Cardiac fibroblast (primary cell): ENCODE data around the gene NR2F6.

Experiments used
- DNase-seq, 2 donors: peaks; one replicate each; pipeline versions ENCODE4 v3.0.0 to v3.0.0-alpha.2; 2010; ENCODE audit warnings: low read depth in 2 of 2
- H3K4me3 ChIP-seq, 2 donors: replicated peaks in 1 of 2; 1 replicate in 1 of 2; 2 replicates in 1 of 2; pipeline ENCODE4 v1.5.1; 2011; ENCODE audit warnings: low read depth in 2 of 2, low read length in 2 of 2, mild to moderate bottlenecking in 2 of 2, moderate library complexity in 1 of 2
- TF ChIP-seq, protein P1 (sequence below): IDR thresholded peaks from one replicate; pipeline ENCODE4 v1.5.1; 2011; ENCODE audit warnings: low read depth, mild to moderate bottlenecking, low read length, inconsistent platforms

Gene NR2F6

DNA sequence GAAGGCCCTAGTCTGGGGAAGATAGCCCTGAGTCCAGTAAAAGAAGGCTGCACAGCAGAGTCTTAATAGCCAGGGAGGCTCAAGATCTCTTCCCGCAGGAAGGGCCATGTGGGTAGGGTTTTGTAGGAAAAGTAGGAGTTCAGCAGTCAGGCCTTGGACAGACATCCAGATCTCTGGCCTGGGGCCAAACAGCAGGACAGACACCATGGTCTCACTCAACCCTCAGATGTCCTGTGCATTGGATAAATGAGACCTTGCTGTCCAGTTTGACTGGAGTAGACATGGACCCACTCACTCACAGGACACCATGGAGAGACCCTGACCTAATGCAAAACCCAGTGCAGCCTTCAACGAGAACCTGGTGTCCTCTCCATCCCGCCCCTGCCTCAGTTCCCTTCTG is 15.8 kb downstream of the NR2F6 start:
- DNase-seq, result no peak
- H3K4me3 ChIP-seq, result no peak overlapping the region
- TF ChIP-seq, protein P1, sequence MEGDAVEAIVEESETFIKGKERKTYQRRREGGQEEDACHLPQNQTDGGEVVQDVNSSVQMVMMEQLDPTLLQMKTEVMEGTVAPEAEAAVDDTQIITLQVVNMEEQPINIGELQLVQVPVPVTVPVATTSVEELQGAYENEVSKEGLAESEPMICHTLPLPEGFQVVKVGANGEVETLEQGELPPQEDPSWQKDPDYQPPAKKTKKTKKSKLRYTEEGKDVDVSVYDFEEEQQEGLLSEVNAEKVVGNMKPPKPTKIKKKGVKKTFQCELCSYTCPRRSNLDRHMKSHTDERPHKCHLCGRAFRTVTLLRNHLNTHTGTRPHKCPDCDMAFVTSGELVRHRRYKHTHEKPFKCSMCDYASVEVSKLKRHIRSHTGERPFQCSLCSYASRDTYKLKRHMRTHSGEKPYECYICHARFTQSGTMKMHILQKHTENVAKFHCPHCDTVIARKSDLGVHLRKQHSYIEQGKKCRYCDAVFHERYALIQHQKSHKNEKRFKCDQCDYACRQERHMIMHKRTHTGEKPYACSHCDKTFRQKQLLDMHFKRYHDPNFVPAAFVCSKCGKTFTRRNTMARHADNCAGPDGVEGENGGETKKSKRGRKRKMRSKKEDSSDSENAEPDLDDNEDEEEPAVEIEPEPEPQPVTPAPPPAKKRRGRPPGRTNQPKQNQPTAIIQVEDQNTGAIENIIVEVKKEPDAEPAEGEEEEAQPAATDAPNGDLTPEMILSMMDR, result no peak

DNA sequence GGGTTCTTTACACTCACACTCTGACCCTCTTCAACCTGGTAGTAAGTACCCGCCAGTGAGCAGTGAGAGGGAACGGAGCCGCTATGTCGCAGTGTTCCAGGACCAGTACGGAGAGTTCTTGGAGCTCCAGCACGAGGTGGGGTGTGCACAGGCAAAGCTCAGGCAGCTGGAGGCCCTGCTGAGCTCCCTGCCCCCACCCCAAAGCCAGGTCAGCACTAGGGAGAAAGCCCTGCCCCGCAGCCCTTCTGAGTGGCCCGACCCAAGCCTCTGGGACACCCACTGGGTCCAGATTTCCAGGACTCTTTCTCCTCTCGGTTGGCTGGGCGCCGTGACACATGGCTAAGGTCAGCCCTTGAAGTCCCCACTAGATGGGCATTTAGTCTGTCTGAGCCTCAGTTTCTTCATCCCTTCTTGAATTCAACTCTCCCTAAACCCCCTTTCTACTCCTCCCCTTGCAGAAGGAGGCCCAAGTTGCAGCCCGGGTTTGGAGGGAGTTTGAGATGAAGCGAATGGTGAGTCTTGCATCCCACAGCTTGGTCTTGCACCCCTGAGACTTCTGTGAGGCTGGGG is 17.8 kb downstream of the NR2F6 start:
- TF ChIP-seq, protein P1, result no peak
- DNase-seq, result no peak
- no peak overlapping the region for H3K4me3 ChIP-seq

DNA sequence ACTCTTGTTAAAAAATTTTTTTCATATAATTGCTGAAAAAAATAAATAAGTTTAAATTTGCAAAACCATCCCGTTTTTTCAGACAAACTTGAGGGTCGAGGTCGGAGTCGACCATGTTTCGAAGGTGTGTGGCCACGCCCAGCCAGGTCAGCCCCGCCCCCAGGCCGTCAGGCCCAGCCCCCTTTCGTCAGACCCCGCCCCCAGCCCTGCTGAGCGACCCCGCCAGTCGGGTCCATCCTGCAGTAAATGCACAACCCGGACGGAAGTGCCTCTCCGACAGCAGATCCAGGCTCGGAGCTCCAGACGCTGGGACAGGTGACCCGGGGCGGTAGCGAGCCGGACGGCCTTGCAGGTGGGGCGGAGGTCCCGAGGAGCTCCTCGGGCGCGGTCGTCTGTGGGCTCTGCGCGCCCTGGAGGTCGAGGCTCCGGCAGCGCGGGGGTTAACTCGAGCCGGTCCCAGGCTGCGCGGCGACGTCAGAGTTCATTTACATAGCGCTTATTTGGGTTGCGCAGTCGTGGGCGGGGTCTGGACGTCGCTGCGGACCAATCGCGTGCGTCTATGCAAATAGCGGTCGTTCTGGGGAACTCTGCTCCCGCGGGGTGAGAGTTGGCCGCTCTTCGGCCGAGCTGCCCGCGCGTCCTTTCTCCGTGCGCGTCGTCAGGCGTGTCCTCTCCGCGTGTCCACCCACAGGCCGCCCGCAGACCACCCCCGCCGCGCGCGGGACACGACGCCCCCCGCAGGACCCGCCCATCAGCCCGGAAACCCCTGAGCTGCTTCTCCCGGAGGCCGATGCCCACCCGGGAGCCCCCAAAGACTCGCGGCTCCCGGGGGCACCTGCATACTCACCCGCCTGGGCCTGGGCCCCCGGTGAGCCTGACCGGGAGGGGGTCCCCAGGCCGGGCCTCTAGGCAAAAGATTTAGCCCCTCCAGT is 19.5 kb downstream of the NR2F6 start, which contains the start of gene OCEL1:
Gene OCEL1 (plus strand): TSS at position 225 of the 932 bp plus-strand sequence. CDS start 22 bp downstream, at position 247.
- H3K4me3 ChIP-seq, result peak within 1 kb of the TSS; percentile 71 to 86
- peak; percentile 98 to 99 for DNase-seq
- TF ChIP-seq, protein P1, result no peak

DNA sequence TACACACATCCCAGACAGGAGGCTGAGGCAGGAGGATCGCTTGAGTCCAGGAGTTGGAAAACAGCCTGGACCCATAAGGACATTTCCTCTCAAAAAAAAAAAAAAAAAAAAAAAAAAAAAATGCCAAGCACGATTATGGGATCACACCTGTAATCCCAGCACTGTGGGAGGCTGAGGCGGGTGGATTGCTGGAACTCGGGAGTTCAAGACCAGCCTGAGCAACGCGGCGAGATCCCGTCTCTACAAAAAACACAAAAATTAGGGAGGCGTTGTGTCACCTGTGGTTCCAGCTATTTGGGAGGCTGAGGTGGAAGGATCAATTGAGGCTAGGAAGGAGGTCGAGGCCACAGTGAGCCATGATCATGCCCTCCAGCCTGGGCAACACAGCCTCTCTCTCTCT is 20.7 kb downstream of the NR2F6 start:
- TF ChIP-seq, protein P1, result no peak
- H3K4me3 ChIP-seq, result no peak overlapping the region
- no peak for DNase-seq

DNA sequence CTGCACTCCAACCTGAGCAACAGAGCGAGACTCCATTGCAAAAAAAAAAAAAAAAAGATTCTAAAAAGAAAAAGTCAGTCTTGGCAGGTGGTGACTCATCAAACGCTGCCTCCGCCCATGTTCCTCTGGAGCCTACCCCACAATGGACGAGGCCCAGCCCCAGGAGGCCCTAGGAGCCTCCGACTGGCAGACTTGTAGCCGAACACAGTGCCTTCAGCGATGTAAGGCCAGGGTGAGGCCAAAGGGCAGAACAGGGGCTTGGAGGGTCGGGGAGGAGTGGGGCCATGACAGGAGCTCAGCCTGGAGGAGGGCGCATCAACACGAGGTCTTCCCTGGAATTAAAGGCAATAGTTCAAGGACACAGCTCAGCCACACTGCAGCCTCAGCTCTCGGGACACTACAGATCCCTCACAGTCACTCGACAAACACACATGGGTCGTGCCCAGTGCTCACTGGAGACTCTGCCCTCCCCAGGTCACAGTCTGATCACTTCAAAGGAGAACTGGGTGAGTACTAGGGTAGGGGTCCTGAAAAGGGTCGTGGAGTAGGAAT is 25.4 kb downstream of the NR2F6 start:
- peak; percentile 86 to 90 for DNase-seq
- TF ChIP-seq, protein P1, result no peak
- no peak overlapping the region for H3K4me3 ChIP-seq

DNA sequence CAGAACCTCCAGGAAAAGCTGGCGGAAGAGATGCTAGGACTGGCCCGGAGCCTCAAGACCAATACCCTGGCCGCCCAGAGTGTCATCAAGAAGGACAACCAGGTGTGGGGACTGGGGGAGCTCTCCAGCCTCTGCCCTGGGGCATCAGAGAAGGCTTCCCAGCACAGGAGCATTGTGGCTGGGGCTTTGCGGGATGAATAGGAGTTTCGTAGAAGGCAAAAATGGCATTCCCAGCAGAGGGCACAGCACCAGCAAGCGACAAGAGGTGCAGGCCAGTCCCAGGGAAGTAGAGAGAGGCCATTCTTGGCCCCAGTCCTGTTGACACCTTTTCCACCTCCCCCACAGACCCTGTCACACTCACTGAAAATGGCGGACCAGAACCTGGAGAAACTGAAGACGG is 26.4 kb downstream of the NR2F6 start:
- TF ChIP-seq, protein P1, result no peak
- DNase-seq, result no peak
- no peak overlapping the region for H3K4me3 ChIP-seq
